NB4 (cell line): Measurements from ENCODE around the gene GRM2.

Experiments used
- CTCF ChIP-seq: IDR thresholded peaks from one replicate; pipeline ENCODE4 v1.5.1; 2012; ENCODE audit warnings: low read depth, low read length
- MAX ChIP-seq: IDR thresholded peaks from 2 replicates; pipeline ENCODE4 v1.6.1; 2011; ENCODE audit warnings: low read depth, low read length
- MYC ChIP-seq: IDR thresholded peaks from 2 replicates; pipeline ENCODE4 v1.6.1; 2011; ENCODE audit warnings: low read depth, low read length
- POLR2A ChIP-seq: IDR thresholded peaks from 2 replicates; pipeline ENCODE4 v1.6.1; 2011; ENCODE audit warnings: mild to moderate bottlenecking; ENCODE audit not compliant: insufficient read length; ENCODE audit errors: extremely low read depth

GRCh38 chr3:51691949-51692348, 14.9 kb upstream of the GRM2 start:
- TF ChIP-seq CTCF (no peak), POLR2A (no peak), MYC (no peak), MAX (no peak)
